GM04503 (cell line): ENCODE results near the gene CDH1.

Experiments used
- DNase-seq: peaks from one replicate; pipeline ENCODE4 v3.0.0-alpha.2; 2012; ENCODE audit warnings: low read depth

CDH1 gene

GRCh38 chr16:68732042-68732680 is 4.9 kb upstream of the CDH1 start:
- no peak for DNase-seq

- no peak for DNase-seq
These were observed 4.2 kb upstream of the CDH1 start for GRCh38 chr16:68732741-68733399.

GRCh38 chr16:68733570-68733969 is 3.5 kb upstream of the CDH1 start:
- no peak for DNase-seq

- DNase-seq, result no peak
These were observed 2.3 kb upstream of the CDH1 start for GRCh38 chr16:68734782-68735181.

- DNase-seq, result no peak
These were observed 531 bp upstream of the CDH1 start for GRCh38 chr16:68736561-68736960.

GRCh38 chr16:68737730-68738629 is 888 bp downstream of the CDH1 start:
- DNase-seq, result no peak

- DNase-seq, result no peak
These were observed 3.0 kb downstream of the CDH1 start for GRCh38 chr16:68739964-68740627.

- no peak for DNase-seq
These were observed 3.7 kb downstream of the CDH1 start for GRCh38 chr16:68740628-68741346.

GRCh38 chr16:68743664-68744063 is 6.6 kb downstream of the CDH1 start:
- DNase-seq, result no peak

GRCh38 chr16:68744744-68745280 is 7.7 kb downstream of the CDH1 start:
- no peak for DNase-seq

GRCh38 chr16:68746951-68747350 is 9.9 kb downstream of the CDH1 start:
- DNase-seq, result no peak

GRCh38 chr16:68749432-68749831 is 12.3 kb downstream of the CDH1 start:
- no peak for DNase-seq

GRCh38 chr16:68750193-68750695 is 13.2 kb downstream of the CDH1 start:
- DNase-seq, result no peak

- no peak for DNase-seq
These were observed 14.1 kb downstream of the CDH1 start for GRCh38 chr16:68751160-68751559.

- DNase-seq, result no peak
These were observed 15.5 kb downstream of the CDH1 start for GRCh38 chr16:68752602-68753001.

GRCh38 chr16:68754084-68754792 is 17.1 kb downstream of the CDH1 start:
- no peak for DNase-seq

GRCh38 chr16:68756239-68756915 is 19.3 kb downstream of the CDH1 start:
- DNase-seq, result no peak

- DNase-seq, result no peak
These were observed 20.5 kb downstream of the CDH1 start for GRCh38 chr16:68757625-68757935.

GRCh38 chr16:68759062-68759461 is 22.0 kb downstream of the CDH1 start:
- DNase-seq, result no peak

GRCh38 chr16:68760671-68761275 is 23.7 kb downstream of the CDH1 start:
- no peak for DNase-seq
